Measurements from ENCODE around the gene HTR2B. TPM values are rescaled to one million over a fixed set of nuclear protein-coding genes. Genes with fewer than 3 reads are reported as not detected.
"Not testable (repeated sequence)": the region's sequence is repeated elsewhere in the genome, so short reads cannot be mapped to it uniquely, and the experiment has no call there.

Gene HTR2B
- total RNA-seq, 3 donors from 2014 or later = 0.29 to 1.4 (median 0.98) TPM

DNA sequence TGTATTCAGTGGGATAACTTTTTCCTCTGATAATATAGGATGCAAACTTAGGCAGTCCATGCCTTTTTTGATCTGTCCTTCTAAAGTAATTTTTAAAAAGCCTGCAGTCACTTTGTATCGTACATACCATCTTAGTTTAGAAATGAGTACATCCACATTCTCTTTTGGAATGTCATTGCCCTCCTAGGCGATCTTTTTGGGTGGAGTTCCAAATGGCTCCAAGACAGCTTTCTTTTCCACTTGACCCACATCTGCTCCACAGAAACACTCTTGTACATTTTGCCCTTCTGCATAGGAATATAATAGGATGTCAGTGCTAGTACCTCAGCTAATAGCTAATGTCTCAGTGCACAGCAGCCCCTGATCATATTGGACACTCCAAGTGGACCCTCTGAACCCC is 21.8 kb upstream of the HTR2B start:
- H3K9me3 ChIP-seq = no peaks in the 10 kb centered on the region
- TF ChIP-seq, protein P1, sequence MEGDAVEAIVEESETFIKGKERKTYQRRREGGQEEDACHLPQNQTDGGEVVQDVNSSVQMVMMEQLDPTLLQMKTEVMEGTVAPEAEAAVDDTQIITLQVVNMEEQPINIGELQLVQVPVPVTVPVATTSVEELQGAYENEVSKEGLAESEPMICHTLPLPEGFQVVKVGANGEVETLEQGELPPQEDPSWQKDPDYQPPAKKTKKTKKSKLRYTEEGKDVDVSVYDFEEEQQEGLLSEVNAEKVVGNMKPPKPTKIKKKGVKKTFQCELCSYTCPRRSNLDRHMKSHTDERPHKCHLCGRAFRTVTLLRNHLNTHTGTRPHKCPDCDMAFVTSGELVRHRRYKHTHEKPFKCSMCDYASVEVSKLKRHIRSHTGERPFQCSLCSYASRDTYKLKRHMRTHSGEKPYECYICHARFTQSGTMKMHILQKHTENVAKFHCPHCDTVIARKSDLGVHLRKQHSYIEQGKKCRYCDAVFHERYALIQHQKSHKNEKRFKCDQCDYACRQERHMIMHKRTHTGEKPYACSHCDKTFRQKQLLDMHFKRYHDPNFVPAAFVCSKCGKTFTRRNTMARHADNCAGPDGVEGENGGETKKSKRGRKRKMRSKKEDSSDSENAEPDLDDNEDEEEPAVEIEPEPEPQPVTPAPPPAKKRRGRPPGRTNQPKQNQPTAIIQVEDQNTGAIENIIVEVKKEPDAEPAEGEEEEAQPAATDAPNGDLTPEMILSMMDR (IDR thresholded peaks at IDR 0.05) = no peak
- intact Hi-C loops (cut with DNase I; ENCODE audit: low total_unique reads) = no loop called here
- no peak for DNase-seq (ENCODE audit: low spot score in 2 of 2)
- no peaks in the 10 kb centered on the region for H3K4me1 ChIP-seq
- no peak overlapping the region for H3K4me3 ChIP-seq
- no peak overlapping the region for H3K27ac ChIP-seq
- H3K36me3 ChIP-seq = no peaks in the 10 kb centered on the region
- H3K27me3 ChIP-seq = no peaks in the 10 kb centered on the region

DNA sequence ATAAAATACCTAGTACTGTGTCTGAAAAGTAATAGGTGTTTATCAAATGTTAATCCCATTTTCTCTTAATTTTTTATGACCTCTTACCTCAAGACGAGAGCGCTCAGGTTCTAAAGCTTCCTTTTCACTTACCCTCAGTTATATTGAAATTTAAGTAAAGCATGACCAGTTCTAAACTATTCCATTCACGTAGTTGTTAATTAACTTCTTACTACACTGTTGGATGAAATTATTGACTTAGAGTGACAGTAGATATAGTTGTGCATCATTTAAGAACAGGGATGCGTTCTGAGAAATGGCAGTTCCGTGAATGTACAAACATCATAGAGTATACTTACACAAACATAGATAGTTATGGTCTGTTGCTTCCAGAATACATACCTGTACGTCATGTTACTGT is 20.1 kb upstream of the HTR2B start:
- Histone ChIP-seq H3K9me3 (no peaks in the 10 kb centered on the region), H3K36me3 (no peaks in the 10 kb centered on the region), H3K4me1 (no peaks in the 10 kb centered on the region), H3K27ac (no peak overlapping the region), H3K27me3 (no peaks in the 10 kb centered on the region), H3K4me3 (no peak overlapping the region)
- TF ChIP-seq POLR2A (IDR thresholded peaks at IDR 0.05) = no peak
- no peak for TF ChIP-seq POLR2AphosphoS5 (IDR thresholded peaks at IDR 0.05)
- TF ChIP-seq, protein P1 (IDR thresholded peaks at IDR 0.05) = no peak
- no peak for DNase-seq (ENCODE audit: low spot score in 2 of 2)
- intact Hi-C loops (cut with DNase I; ENCODE audit: low total_unique reads) = no loop called here

DNA sequence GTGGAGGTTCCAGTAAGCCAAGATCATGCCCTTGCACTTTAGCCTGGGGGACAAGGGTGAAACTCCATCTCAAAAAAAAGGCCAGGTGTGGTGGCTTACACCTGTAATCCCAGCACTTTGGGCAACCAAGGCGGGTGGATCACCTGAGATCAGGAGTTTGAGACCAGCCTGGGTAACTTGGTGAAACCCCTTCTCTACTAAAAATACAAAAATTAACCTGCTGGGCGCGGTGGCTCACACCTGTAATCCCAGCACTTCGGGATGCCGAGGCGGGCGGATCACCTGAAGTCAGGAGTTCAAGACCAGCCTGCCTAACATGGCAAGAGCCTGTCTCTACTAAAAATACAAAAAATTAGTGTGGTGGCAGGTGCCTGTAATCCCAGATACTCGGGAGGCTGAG is 16.0 kb upstream of the HTR2B start:
- intact Hi-C loops (cut with DNase I; ENCODE audit: low total_unique reads); H3K9me3 ChIP-seq; H3K27ac ChIP-seq; H3K4me3 ChIP-seq; DNase-seq (ENCODE audit: low spot score in 2 of 2); H3K4me1 ChIP-seq; H3K27me3 ChIP-seq; H3K36me3 ChIP-seq: not testable (repeated sequence)

DNA sequence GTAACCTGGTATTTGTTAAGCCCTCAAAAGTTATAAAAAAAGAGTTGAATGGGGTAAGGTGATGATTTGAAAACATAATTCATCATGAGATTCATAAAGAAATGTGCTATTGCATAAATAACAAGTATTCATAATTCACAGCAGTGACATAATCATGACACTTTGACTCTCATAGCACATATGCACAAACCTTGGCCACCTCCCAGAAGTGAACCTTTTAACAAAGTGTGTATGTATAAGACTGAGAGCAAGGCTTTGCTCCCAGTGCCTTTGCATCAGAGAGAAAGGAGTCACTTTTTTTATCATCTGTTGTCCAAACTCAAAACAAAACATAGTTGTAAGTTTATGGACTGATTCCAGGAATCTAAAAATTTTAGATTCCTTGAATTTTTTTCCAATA is 15.0 kb upstream of the HTR2B start:
- H3K27me3 ChIP-seq = no peaks in the 10 kb centered on the region
- no peak for TF ChIP-seq POLR2A (IDR thresholded peaks at IDR 0.05)
- TF ChIP-seq, protein P1 (IDR thresholded peaks at IDR 0.05) = no peak
- TF ChIP-seq POLR2AphosphoS5 (IDR thresholded peaks at IDR 0.05) = no peak
- H3K27ac ChIP-seq = no peak overlapping the region
- no peaks in the 10 kb centered on the region for H3K4me1 ChIP-seq
- H3K4me3 ChIP-seq = no peak overlapping the region
- intact Hi-C loops (cut with DNase I; ENCODE audit: low total_unique reads) = no loop called here
- H3K9me3 ChIP-seq = no peaks in the 10 kb centered on the region
- no peak for DNase-seq (ENCODE audit: low spot score in 2 of 2)
- no peaks in the 10 kb centered on the region for H3K36me3 ChIP-seq

DNA sequence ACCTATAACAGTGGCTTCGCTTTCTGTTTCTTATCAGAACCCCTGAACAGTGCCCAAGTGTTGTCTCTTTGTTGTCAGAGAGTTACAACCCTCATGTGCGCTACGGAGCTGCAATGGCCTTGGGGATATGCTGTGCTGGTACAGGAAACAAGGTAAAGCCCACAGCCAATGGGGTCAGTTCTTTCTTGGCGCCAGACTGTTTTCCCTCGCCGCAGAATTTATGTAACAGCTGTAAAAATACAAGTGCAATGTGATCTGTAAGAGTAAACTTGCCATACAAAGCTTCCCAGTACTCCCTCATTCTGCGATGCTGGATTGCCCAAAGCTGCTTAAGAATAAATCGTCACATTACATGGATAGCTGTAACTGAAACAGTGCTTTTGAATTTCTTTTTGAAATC is 13.9 kb upstream of the HTR2B start:
- no peaks in the 10 kb centered on the region for H3K9me3 ChIP-seq
- no peak overlapping the region for H3K27ac ChIP-seq
- no peaks in the 10 kb centered on the region for H3K27me3 ChIP-seq
- no peaks in the 10 kb centered on the region for H3K4me1 ChIP-seq
- no peak overlapping the region for H3K4me3 ChIP-seq
- DNase-seq (ENCODE audit: low spot score in 2 of 2) = no peak
- no peak for TF ChIP-seq POLR2A (IDR thresholded peaks at IDR 0.05)
- TF ChIP-seq, protein P1 (IDR thresholded peaks at IDR 0.05) = no peak
- TF ChIP-seq POLR2AphosphoS5 (IDR thresholded peaks at IDR 0.05) = no peak
- intact Hi-C loops (cut with DNase I; ENCODE audit: low total_unique reads) = no loop called here
- H3K36me3 ChIP-seq = no peaks in the 10 kb centered on the region

DNA sequence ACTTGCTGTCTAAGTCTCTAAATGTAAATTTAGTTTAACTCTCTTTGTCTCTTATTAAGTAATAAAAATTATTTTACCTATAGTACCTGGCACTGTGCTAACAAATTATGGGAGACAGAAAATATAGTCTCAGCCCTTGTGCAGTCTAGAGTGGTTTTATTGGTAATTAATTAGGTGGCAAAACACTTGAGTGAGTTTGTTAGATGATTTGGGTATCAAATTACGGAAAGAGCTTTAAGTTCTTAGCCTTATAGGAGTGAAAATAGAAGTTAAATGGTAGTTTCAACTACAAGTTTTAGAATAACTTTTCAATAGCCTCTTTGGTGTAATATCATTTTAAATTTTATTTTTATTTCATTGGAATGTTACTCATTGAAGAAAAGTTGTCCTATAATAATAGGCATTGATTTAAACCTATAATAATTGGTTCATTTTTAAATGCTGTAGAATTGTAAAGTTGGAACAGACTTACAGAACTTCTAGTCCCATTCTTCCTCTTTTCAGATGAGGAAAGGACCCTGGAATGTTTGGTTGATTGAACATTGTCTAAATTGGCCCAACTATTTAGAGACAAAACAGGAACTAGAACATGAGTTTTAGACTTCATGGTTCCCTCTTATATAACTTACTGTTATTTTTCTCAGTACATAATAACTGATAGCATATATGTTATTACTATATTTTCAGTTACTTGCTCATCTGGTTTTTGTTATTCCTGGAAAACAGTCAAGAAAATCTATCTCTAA is 10.2 kb upstream of the HTR2B start:
- H3K4me1 ChIP-seq = no peaks in the 10 kb centered on the region
- H3K36me3 ChIP-seq = no peaks in the 10 kb centered on the region
- H3K27me3 ChIP-seq = no peaks in the 10 kb centered on the region
- intact Hi-C loops (cut with DNase I; ENCODE audit: low total_unique reads) = no loop called here
- no peak for DNase-seq (ENCODE audit: low spot score in 2 of 2)
- H3K4me3 ChIP-seq = no peak overlapping the region
- H3K9me3 ChIP-seq = no peaks in the 10 kb centered on the region
- TF ChIP-seq POLR2AphosphoS5 (IDR thresholded peaks at IDR 0.05) (no peak), POLR2A (IDR thresholded peaks at IDR 0.05) (no peak)
- TF ChIP-seq, protein P1 (IDR thresholded peaks at IDR 0.05) = no peak
- no peak overlapping the region for H3K27ac ChIP-seq
